ENCODE measurements around the gene TLR8.

Gene TLR8

GRCh38 chrX:12953420-12953819, 47.0 kb downstream of the TLR8 start:
- no peak for DNase-seq (ENCODE audit: low read depth in 2 of 2)
- no peak for TF ChIP-seq CTCF (IDR thresholded peaks at IDR 0.05; ENCODE audit: low read depth, low read length)
- H3K4me3 ChIP-seq (replicated peaks in 1 of 2; ENCODE audit: low read depth in 2 of 2, low read length in 2 of 2) = no peak overlapping the region

GRCh38 chrX:12954376-12954775, 48.0 kb downstream of the TLR8 start:
- no peak overlapping the region for H3K4me3 ChIP-seq (replicated peaks in 1 of 2; ENCODE audit: low read depth in 2 of 2, low read length in 2 of 2)
- no peak for DNase-seq (ENCODE audit: low read depth in 2 of 2)
- TF ChIP-seq CTCF (IDR thresholded peaks at IDR 0.05; ENCODE audit: low read depth, low read length) = no peak

- no peak overlapping the region for H3K4me3 ChIP-seq (replicated peaks in 1 of 2; ENCODE audit: low read depth in 2 of 2, low read length in 2 of 2)
- TF ChIP-seq CTCF (IDR thresholded peaks at IDR 0.05; ENCODE audit: low read depth, low read length) = no peak
- no peak for DNase-seq (ENCODE audit: low read depth in 2 of 2)
These were observed 48.6 kb downstream of the TLR8 start for GRCh38 chrX:12954981-12955380.

- H3K4me3 ChIP-seq (replicated peaks in 1 of 2; ENCODE audit: low read depth in 2 of 2, low read length in 2 of 2) = no peak overlapping the region
- no peak for TF ChIP-seq CTCF (IDR thresholded peaks at IDR 0.05; ENCODE audit: low read depth, low read length)
- peak; percentile 80 to 85 for DNase-seq (ENCODE audit: low read depth in 2 of 2)
These were observed 49.7 kb downstream of the TLR8 start for GRCh38 chrX:12955882-12956703.

- no peak for TF ChIP-seq CTCF (IDR thresholded peaks at IDR 0.05; ENCODE audit: low read depth, low read length)
- peak; percentile 59 to 68 for DNase-seq (ENCODE audit: low read depth in 2 of 2)
- H3K4me3 ChIP-seq (replicated peaks in 1 of 2; ENCODE audit: low read depth in 2 of 2, low read length in 2 of 2) = no peak overlapping the region
These were observed 50.5 kb downstream of the TLR8 start for GRCh38 chrX:12956704-12957534.

- no peak for DNase-seq (ENCODE audit: low read depth in 2 of 2)
- no peak for TF ChIP-seq CTCF (IDR thresholded peaks at IDR 0.05; ENCODE audit: low read depth, low read length)
- no peak overlapping the region for H3K4me3 ChIP-seq (replicated peaks in 1 of 2; ENCODE audit: low read depth in 2 of 2, low read length in 2 of 2)
These were observed 51.6 kb downstream of the TLR8 start for GRCh38 chrX:12958059-12958458.
